Epithelial cell of esophagus (primary cell): Measurements from ENCODE around the gene LINS1.
A peak's percentile ranks its signal among the peaks of the same experiment; 100 is the strongest.

Experiments
- DNase-seq: peaks from one replicate; pipeline ENCODE4 v3.0.0; 2010; ENCODE audit warnings: low read depth
- H3K4me3 ChIP-seq: 2 replicates; pipeline ENCODE4 v1.5.1; 2011; ENCODE audit warnings: mild to moderate bottlenecking, low read length, control low read depth
- CTCF ChIP-seq: IDR thresholded peaks from 2 replicates; pipeline ENCODE4 v1.5.1; 2011; ENCODE audit warnings: low read depth, mild to moderate bottlenecking, low read length, control low read depth, inconsistent platforms; ENCODE audit not compliant: insufficient read depth; ENCODE audit errors: missing control alignments

The LINS1 gene

GRCh38 chr15:100544338-100544841 lies 57.6 kb downstream of the LINS1 start:
- TF ChIP-seq CTCF: no peak
- DNase-seq: no peak
- no peak overlapping the region for H3K4me3 ChIP-seq

GRCh38 chr15:100542290-100542689 lies 59.7 kb downstream of the LINS1 start:
- TF ChIP-seq CTCF: no peak
- no peak for DNase-seq
- no peak overlapping the region for H3K4me3 ChIP-seq

- H3K4me3 ChIP-seq: no peak overlapping the region
- no peak for DNase-seq
- TF ChIP-seq CTCF: no peak
These were observed 64.7 kb downstream of the LINS1 start for GRCh38 chr15:100537331-100537730.

- peak; percentile 81 for DNase-seq
- TF ChIP-seq CTCF: no peak
These were observed 65.3 kb downstream of the LINS1 start for GRCh38 chr15:100536733-100537132.

GRCh38 chr15:100533886-100534285 lies 68.1 kb downstream of the LINS1 start:
- TF ChIP-seq CTCF: no peak
- H3K4me3 ChIP-seq: no peak overlapping the region
- peak; percentile 52 for DNase-seq

More at GRCh38 chr15:100536733-100537132, 65.3 kb downstream of the LINS1 start:
- H3K4me3 ChIP-seq: no peak overlapping the region

GRCh38 chr15:100531823-100532327 lies 70.1 kb downstream of the LINS1 start:
- no peak for TF ChIP-seq CTCF
- DNase-seq: no peak
- no peak overlapping the region for H3K4me3 ChIP-seq

- DNase-seq: no peak
- no peak overlapping the region for H3K4me3 ChIP-seq
- no peak for TF ChIP-seq CTCF
These were observed 70.8 kb downstream of the LINS1 start for GRCh38 chr15:100531204-100531603.
